ENCODE results near the gene FRMD6. TPM values are rescaled to one million over a fixed set of nuclear protein-coding genes. Genes with fewer than 3 reads are reported as not detected.

Gene FRMD6
- total RNA-seq, 1 experiment from 2014 or later: 40.7 TPM

DNA sequence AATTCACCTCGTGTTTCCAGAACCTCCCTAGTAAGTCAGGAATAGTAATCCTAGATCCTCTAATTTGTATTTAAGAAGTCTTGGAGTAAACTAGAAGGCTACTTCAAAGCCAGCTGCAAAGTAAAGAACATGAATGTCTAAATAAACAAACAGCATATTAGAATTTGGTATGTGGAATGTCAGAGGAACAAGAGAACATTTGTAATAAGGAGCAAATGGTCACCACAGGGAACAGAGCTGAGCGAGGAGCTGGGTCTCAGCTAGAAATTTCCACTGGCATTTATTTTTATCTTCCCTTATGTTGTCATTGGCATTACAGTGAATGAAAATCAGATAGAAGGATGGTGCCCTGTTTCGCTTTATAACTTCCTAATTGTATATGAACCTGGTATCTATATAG lies 50.2 kb downstream of the FRMD6 start:
- no peak for ATAC-seq
- no peak for TF ChIP-seq TCF7L2 (IDR thresholded peaks at IDR 0.05; ENCODE audit: low read depth, low read length)
- no peak for TF ChIP-seq SIN3A (IDR thresholded peaks at IDR 0.05; ENCODE audit: borderline replicate concordance, insufficient read depth, low read depth, low read length)
- no peak for TF ChIP-seq POLR2AphosphoS5 (IDR thresholded peaks at IDR 0.05; ENCODE audit: low read depth, low read length)
- TF ChIP-seq, protein P1, sequence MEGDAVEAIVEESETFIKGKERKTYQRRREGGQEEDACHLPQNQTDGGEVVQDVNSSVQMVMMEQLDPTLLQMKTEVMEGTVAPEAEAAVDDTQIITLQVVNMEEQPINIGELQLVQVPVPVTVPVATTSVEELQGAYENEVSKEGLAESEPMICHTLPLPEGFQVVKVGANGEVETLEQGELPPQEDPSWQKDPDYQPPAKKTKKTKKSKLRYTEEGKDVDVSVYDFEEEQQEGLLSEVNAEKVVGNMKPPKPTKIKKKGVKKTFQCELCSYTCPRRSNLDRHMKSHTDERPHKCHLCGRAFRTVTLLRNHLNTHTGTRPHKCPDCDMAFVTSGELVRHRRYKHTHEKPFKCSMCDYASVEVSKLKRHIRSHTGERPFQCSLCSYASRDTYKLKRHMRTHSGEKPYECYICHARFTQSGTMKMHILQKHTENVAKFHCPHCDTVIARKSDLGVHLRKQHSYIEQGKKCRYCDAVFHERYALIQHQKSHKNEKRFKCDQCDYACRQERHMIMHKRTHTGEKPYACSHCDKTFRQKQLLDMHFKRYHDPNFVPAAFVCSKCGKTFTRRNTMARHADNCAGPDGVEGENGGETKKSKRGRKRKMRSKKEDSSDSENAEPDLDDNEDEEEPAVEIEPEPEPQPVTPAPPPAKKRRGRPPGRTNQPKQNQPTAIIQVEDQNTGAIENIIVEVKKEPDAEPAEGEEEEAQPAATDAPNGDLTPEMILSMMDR (IDR thresholded peaks at IDR 0.05): no peak
- TF ChIP-seq, protein P2, sequence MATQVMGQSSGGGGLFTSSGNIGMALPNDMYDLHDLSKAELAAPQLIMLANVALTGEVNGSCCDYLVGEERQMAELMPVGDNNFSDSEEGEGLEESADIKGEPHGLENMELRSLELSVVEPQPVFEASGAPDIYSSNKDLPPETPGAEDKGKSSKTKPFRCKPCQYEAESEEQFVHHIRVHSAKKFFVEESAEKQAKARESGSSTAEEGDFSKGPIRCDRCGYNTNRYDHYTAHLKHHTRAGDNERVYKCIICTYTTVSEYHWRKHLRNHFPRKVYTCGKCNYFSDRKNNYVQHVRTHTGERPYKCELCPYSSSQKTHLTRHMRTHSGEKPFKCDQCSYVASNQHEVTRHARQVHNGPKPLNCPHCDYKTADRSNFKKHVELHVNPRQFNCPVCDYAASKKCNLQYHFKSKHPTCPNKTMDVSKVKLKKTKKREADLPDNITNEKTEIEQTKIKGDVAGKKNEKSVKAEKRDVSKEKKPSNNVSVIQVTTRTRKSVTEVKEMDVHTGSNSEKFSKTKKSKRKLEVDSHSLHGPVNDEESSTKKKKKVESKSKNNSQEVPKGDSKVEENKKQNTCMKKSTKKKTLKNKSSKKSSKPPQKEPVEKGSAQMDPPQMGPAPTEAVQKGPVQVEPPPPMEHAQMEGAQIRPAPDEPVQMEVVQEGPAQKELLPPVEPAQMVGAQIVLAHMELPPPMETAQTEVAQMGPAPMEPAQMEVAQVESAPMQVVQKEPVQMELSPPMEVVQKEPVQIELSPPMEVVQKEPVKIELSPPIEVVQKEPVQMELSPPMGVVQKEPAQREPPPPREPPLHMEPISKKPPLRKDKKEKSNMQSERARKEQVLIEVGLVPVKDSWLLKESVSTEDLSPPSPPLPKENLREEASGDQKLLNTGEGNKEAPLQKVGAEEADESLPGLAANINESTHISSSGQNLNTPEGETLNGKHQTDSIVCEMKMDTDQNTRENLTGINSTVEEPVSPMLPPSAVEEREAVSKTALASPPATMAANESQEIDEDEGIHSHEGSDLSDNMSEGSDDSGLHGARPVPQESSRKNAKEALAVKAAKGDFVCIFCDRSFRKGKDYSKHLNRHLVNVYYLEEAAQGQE (IDR thresholded peaks at IDR 0.05; ENCODE audit: insufficient read depth in 1 of 2, low read depth in 2 of 2, low read length in 1 of 2): no peak
- Histone ChIP-seq H3K4me3 (ENCODE audit: low read depth in 2 of 2, low read length in 2 of 2) (no peak overlapping the region), H3K4me1 (ENCODE audit: control insufficient read depth, insufficient read depth, low read length) (no peaks in the 10 kb centered on the region), H3K9me3 (ENCODE audit: control insufficient read depth, insufficient read depth, low read depth, low read length) (no peaks in the 10 kb centered on the region), H3K36me3 (ENCODE audit: control insufficient read depth, insufficient read depth, low read length) (peaks cover 24% of the 10 kb centered on the region), H3K27ac (ENCODE audit: low read length) (no peak overlapping the region), H3K27me3 (ENCODE audit: control insufficient read depth, insufficient read depth, low read length) (no peaks in the 10 kb centered on the region)
- DNase-seq (ENCODE audit: low read depth, low spot score): no peak
- no TSS peak for BruUV-seq (replicated peaks)
- CTCF ChIA-PET: no interaction called here
- POLR2A ChIA-PET: no interaction called here
- intact Hi-C loops (cut with micrococcal nuclease; ENCODE audit: unreplicated experiment): no loop called here
- in situ Hi-C loops (cut with HindIII; ENCODE audit: low pct_unique_long_range_greater_than_20kb, low sequenced_read_pairs): no loop called here

DNA sequence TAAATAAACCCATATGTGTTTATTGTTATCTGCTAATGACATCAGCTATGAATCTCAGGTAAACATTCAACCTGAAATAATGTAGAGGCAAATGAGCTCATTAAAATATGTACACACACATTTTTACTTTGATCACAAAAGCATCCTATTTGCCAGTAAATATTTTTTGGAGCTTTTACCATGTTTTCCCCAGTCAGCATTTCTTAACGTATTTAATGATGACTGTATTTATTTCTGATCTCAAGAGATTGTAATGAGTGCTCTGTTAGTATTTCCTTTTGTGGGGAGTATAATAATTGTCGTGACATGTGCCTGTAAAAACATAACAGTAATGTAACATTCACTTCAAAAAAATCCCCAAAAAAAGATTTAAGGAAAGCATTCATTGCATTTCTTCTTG lies 52.1 kb downstream of the FRMD6 start:
- Histone ChIP-seq H3K36me3 (ENCODE audit: control insufficient read depth, insufficient read depth, low read length) (peaks cover 24% of the 10 kb centered on the region), H3K4me1 (ENCODE audit: control insufficient read depth, insufficient read depth, low read length) (no peaks in the 10 kb centered on the region), H3K27me3 (ENCODE audit: control insufficient read depth, insufficient read depth, low read length) (no peaks in the 10 kb centered on the region), H3K27ac (ENCODE audit: low read length) (no peak overlapping the region), H3K9me3 (ENCODE audit: control insufficient read depth, insufficient read depth, low read depth, low read length) (no peaks in the 10 kb centered on the region), H3K4me3 (ENCODE audit: low read depth in 2 of 2, low read length in 2 of 2) (no peak overlapping the region)
- intact Hi-C loops (cut with micrococcal nuclease; ENCODE audit: unreplicated experiment) (no loop called here), in situ Hi-C loops (cut with HindIII; ENCODE audit: low pct_unique_long_range_greater_than_20kb, low sequenced_read_pairs) (no loop called here)
- no TSS peak for BruUV-seq (replicated peaks)
- ChIA-PET CTCF (no interaction called here), POLR2A (no interaction called here)
- DNase-seq (ENCODE audit: low read depth, low spot score) (no peak), ATAC-seq (no peak)
- no peak for TF ChIP-seq SIN3A (IDR thresholded peaks at IDR 0.05; ENCODE audit: borderline replicate concordance, insufficient read depth, low read depth, low read length)
- TF ChIP-seq POLR2AphosphoS5 (IDR thresholded peaks at IDR 0.05; ENCODE audit: low read depth, low read length): no peak
- TF ChIP-seq, protein P1 (IDR thresholded peaks at IDR 0.05): no peak
- TF ChIP-seq, protein P2 (IDR thresholded peaks at IDR 0.05; ENCODE audit: insufficient read depth in 1 of 2, low read depth in 2 of 2, low read length in 1 of 2): no peak
- no peak for TF ChIP-seq TCF7L2 (IDR thresholded peaks at IDR 0.05; ENCODE audit: low read depth, low read length)

All from Panc1 (cell line).